Measurements from ENCODE around the gene CSNK1A1L.
"Not testable (repeated sequence)": the region's sequence is repeated elsewhere in the genome, so short reads cannot be mapped to it uniquely, and the experiment has no call there.

Gene CSNK1A1L

GRCh38 chr13:37056228-37056627, 49.2 kb downstream of the CSNK1A1L start:
- not testable (repeated sequence) for DNase-seq

All from DMS79 treated with DMSO at 0.1 percent for 48 hours (cell line).